Loucy (cell line): ENCODE data around the gene UVSSA.

Source experiments
- CTCF ChIP-seq: fragments of 200-600 bp; sonication (generic); conservative IDR thresholded peaks from 2 replicates; pipeline ENCODE4 v1.5.1; 2014; ENCODE audit warnings: mild to moderate bottlenecking, antibody characterized with exemption, low read length
- EZH2phosphoT487 ChIP-seq: fragments of 200-600 bp; IDR thresholded peaks from 2 replicates; pipeline ENCODE4 v1.6.1; 2018; ENCODE audit warnings: antibody characterized with exemption, mild to moderate bottlenecking, moderate library complexity, borderline replicate concordance

GRCh38 chr4:1340181-1340747 lies 6.7 kb upstream of the UVSSA start:
- TF ChIP-seq CTCF (no peak), EZH2phosphoT487 (no peak)
